ENCODE data around the gene XRCC1.

XRCC1 gene

GRCh38 chr19:43511324-43511723, 64.0 kb downstream of the XRCC1 start:
- DNase-seq: no peak

- no peak for DNase-seq
These were observed 64.6 kb downstream of the XRCC1 start for GRCh38 chr19:43510713-43511112.

- no peak for DNase-seq
These were observed 67.4 kb downstream of the XRCC1 start for GRCh38 chr19:43507880-43508279.

- no peak for DNase-seq
These were observed 68.7 kb downstream of the XRCC1 start for GRCh38 chr19:43506629-43507028.

GRCh38 chr19:43505941-43506340, 69.4 kb downstream of the XRCC1 start:
- no peak for DNase-seq

- no peak for DNase-seq
These were observed 70.2 kb downstream of the XRCC1 start for GRCh38 chr19:43505186-43505456.

GRCh38 chr19:43504426-43505185, 70.7 kb downstream of the XRCC1 start, which contains the start of gene PHLDB3:
Gene PHLDB3, minus strand, starts transcription at chr19:43504746. Its CDS starts 628 bp downstream, at chr19:43504118.
- DNase-seq: peak in 1 of 2 experiments; percentile 25

- peak; percentile 81 to 82 for DNase-seq
These were observed 71.6 kb downstream of the XRCC1 start for GRCh38 chr19:43503501-43504425.

GRCh38 chr19:43502419-43502976, 72.8 kb downstream of the XRCC1 start:
- no peak for DNase-seq

- no peak for DNase-seq
These were observed 73.5 kb downstream of the XRCC1 start for GRCh38 chr19:43501661-43502418.

GRCh38 chr19:43499042-43499441, 76.3 kb downstream of the XRCC1 start:
- DNase-seq: no peak

- no peak for DNase-seq
These were observed 77.0 kb downstream of the XRCC1 start for GRCh38 chr19:43498233-43498842.

GRCh38 chr19:43496960-43497359, 78.4 kb downstream of the XRCC1 start:
- DNase-seq: no peak

GRCh38 chr19:43495082-43495481, 80.2 kb downstream of the XRCC1 start:
- DNase-seq: no peak

Measured in AML-193 (cell line).